CD4-positive, alpha-beta T cell (primary cell): ENCODE measurements around the gene RGS10. TPM values are rescaled to one million over a fixed set of nuclear protein-coding genes. Genes with fewer than 3 reads are reported as not detected.

Experiments used
- ATAC-seq: fragments of 200-7000 bp; cut with Tn5 transposase; one replicate; pipeline ENCODE4 v1.10.0; 2022; ENCODE audit warnings: mild to moderate bottlenecking; ENCODE audit not compliant: poor library complexity
- CTCF ChIA-PET: fragments of 350-600 bp; sonication (Branson Sonifier 250); formaldehyde crosslinking; loops from one replicate; lab custom pipeline; 2021; ENCODE audit warnings: antibody characterized with exemption, inconsistent platforms; lab: Charles Lee
- POLR2A ChIA-PET: fragments of 350-600 bp; sonication (Branson Sonifier 250); formaldehyde crosslinking; loops from one replicate; lab custom pipeline; 2021; ENCODE audit warnings: antibody characterized with exemption, inconsistent platforms; lab: Charles Lee
- DNase-seq, 14 experiments: peaks; one replicate each; pipeline ENCODE4 v3.0.0-alpha.2; 2013 to 2020; ENCODE audit warnings: mixed read lengths in 2 of 14
- H3K27ac ChIP-seq, 2 donors: one replicate each; pipeline versions ENCODE4 v1.5.1 to v1.7.0; 2013; ENCODE audit warnings: low read length in 2 of 2, low read depth in 1 of 2, mild to moderate bottlenecking in 1 of 2
- H3K27me3 ChIP-seq, 2 experiments: 1 replicate in 1 of 2; 2 replicates in 1 of 2; pipeline versions ENCODE4 v1.6.1 to v1.7.0; 2013; ENCODE audit warnings: low read length in 2 of 2, control low read depth in 1 of 2, mild to moderate bottlenecking in 1 of 2, moderate library complexity in 1 of 2; ENCODE audit not compliant: insufficient read depth in 2 of 2, control insufficient read depth in 1 of 2
- H3K36me3 ChIP-seq: one replicate; pipeline ENCODE4 v1.6.1; 2013; ENCODE audit warnings: low read length, control low read depth; ENCODE audit not compliant: insufficient read depth
- H3K4me1 ChIP-seq: one replicate; pipeline ENCODE4 v1.6.1; 2013; ENCODE audit warnings: low read length, control low read depth; ENCODE audit not compliant: insufficient read depth
- H3K4me3 ChIP-seq: one replicate; pipeline ENCODE4 v1.5.1; 2013; ENCODE audit warnings: mild to moderate bottlenecking, low read length, moderate library complexity
- H3K9me3 ChIP-seq, 2 experiments: 1 replicate in 1 of 2; 2 replicates in 1 of 2; pipeline versions ENCODE4 v1.6.1 to v1.7.0; 2013; ENCODE audit warnings: low read length in 2 of 2, mild to moderate bottlenecking in 2 of 2, control low read depth in 1 of 2, moderate library complexity in 1 of 2; ENCODE audit not compliant: control insufficient read depth in 1 of 2, insufficient read depth in 1 of 2
- H3K27ac Mint-ChIP-seq: one replicate; pipeline ENCODE4 v1.8.0; 2020; ENCODE audit warnings: mixed read lengths
- H3K27me3 Mint-ChIP-seq: one replicate; pipeline ENCODE4 v1.8.0; 2021; ENCODE audit warnings: mixed read lengths
- H3K36me3 Mint-ChIP-seq: one replicate; pipeline ENCODE4 v1.8.0; 2021; ENCODE audit warnings: low read depth, mixed read lengths
- H3K4me1 Mint-ChIP-seq: one replicate; pipeline ENCODE4 v1.8.0; 2021; ENCODE audit warnings: low read depth, mixed read lengths
- H3K4me3 Mint-ChIP-seq: one replicate; pipeline ENCODE4 v1.8.0; 2020; ENCODE audit warnings: mild to moderate bottlenecking, mixed read lengths
- H3K9me3 Mint-ChIP-seq: one replicate; pipeline ENCODE4 v1.8.0; 2020; ENCODE audit warnings: mixed read lengths
- intact Hi-C, 2 experiments: fragments of 100-400 bp; cut with DNase I in 1 of 2; cut with micrococcal nuclease in 1 of 2; formaldehyde crosslinking; loops; one replicate each; pipeline versions ENCODE4 v1.15.1 to v1.9.0; 2023 to 2025; cut with DNase I, micrococcal nuclease
- total RNA-seq, 174 experiments: library from RNA in 2 of 174; stranded (reverse) in 2 of 174; gene quantifications; one replicate each; pipeline ENCODE4 v1.2.3 and lab custom pipeline; 2021 to 2026
- TF ChIP-seq, protein P1 (sequence below): fragments of 200-600 bp; IDR thresholded peaks from one replicate; pipeline ENCODE4 v1.8.0; 2022; ENCODE audit warnings: antibody characterized with exemption, mild to moderate bottlenecking

RGS10 gene
- total RNA-seq, 2 experiments from 2014 or later: 132 to 134 TPM

DNA sequence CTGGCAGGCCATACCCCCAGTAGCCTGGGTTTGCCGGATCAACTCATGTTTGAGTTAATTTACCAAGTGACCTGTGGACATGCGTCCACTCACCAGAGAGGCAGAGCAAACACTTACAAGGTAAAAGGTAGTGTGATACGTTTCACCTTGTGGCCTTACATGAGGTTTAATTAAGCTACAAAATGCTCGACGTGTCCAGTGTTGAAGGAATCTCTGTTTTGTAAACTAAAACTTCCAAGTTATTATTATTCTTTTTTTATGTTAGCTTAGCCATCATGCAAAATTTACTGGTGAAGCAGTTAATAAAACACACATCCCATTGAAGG lies 42.9 kb downstream of the RGS10 start:
- H3K27me3 Mint-ChIP-seq: no peaks in the 10 kb centered on the region
- H3K4me3 Mint-ChIP-seq: peak overlapping the region; percentile 68
- TF ChIP-seq, protein P1, sequence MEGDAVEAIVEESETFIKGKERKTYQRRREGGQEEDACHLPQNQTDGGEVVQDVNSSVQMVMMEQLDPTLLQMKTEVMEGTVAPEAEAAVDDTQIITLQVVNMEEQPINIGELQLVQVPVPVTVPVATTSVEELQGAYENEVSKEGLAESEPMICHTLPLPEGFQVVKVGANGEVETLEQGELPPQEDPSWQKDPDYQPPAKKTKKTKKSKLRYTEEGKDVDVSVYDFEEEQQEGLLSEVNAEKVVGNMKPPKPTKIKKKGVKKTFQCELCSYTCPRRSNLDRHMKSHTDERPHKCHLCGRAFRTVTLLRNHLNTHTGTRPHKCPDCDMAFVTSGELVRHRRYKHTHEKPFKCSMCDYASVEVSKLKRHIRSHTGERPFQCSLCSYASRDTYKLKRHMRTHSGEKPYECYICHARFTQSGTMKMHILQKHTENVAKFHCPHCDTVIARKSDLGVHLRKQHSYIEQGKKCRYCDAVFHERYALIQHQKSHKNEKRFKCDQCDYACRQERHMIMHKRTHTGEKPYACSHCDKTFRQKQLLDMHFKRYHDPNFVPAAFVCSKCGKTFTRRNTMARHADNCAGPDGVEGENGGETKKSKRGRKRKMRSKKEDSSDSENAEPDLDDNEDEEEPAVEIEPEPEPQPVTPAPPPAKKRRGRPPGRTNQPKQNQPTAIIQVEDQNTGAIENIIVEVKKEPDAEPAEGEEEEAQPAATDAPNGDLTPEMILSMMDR: no peak
- Histone ChIP-seq H3K4me3 (no peak overlapping the region), H3K9me3 (no peaks in the 10 kb centered on the region), H3K27ac (peak overlapping the region; percentile 61 to 95), H3K36me3 (peaks cover 20% of the 10 kb centered on the region), H3K4me1 (peaks cover 87% of the 10 kb centered on the region), H3K27me3 (no peaks in the 10 kb centered on the region)
- intact Hi-C loops: loop anchor here (5.0 to 10.0 kb wide), 3 partner anchors 43 to 155 kb away; partner anchors contain the start of genes BAG3 (in 1 of the 2), RGS10 (in 1 of the 2) and TIAL1 (in 1 of the 2)
- ATAC-seq: no peak
- no peak for DNase-seq
- POLR2A ChIA-PET: interaction anchor here (0.6 to 5.9 kb wide), 10 partner anchors 9 to 320 kb away, joined by 3 to 74 read pairs (median 6); partner anchors contain the start of gene RGS10
- H3K9me3 Mint-ChIP-seq: no peaks in the 10 kb centered on the region
- H3K4me1 Mint-ChIP-seq: peaks cover 93% of the 10 kb centered on the region
- CTCF ChIA-PET: interaction anchor here (1.0 to 2.5 kb wide), 7 partner anchors 9 to 300 kb away, joined by 3 to 12 read pairs (median 4); partner anchors contain the start of genes GRK5 and RGS10
- H3K27ac Mint-ChIP-seq: peak overlapping the region; percentile 99
- peaks cover 61% of the 10 kb centered on the region for H3K36me3 Mint-ChIP-seq

DNA sequence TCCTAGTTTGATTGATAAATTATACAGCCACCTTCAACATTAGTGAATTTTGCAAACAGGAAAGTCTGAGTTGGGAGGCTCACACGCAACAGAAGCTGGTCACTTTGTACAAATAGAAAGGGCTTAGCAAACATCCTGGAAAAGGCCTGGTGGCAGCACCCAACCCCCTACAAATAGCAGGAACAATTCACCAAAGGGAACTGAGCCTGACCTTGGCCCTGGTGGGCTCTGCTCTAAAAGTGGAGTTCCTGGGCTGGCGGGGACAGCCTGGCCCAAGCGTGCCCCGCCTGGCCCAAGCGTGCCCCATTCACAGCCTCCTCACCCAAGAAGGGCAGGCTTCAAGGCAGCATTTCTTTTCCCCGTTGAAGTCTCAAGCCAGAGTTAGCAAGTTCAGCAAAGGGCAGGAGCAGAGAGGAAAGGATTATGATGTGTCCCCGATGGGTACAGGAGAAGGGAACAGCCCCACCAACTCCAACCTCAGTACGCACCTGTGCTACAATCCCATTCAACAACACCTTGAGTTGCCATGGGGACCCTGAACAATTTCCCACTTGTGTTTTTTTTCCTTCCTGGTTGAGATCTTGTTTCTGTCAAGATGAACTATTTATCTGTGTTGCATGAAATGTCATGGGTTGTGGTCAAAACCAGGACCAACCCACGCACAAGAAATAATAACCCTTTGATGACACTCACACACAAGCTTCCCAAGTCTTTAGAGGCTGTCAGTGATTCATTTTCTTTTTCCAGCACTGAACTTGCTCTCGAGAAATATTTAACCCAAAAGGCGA lies 43.4 kb downstream of the RGS10 start:
- peaks cover 93% of the 10 kb centered on the region for H3K4me1 Mint-ChIP-seq
- Histone ChIP-seq H3K27me3 (no peaks in the 10 kb centered on the region), H3K4me1 (peaks cover 87% of the 10 kb centered on the region), H3K9me3 (no peaks in the 10 kb centered on the region), H3K36me3 (peaks cover 17% of the 10 kb centered on the region), H3K27ac (peak overlapping the region; percentile 61 to 95), H3K4me3 (no peak overlapping the region)
- peaks cover 55% of the 10 kb centered on the region for H3K36me3 Mint-ChIP-seq
- no peaks in the 10 kb centered on the region for H3K27me3 Mint-ChIP-seq
- ATAC-seq (no peak), DNase-seq (peak in 3 of 14 experiments; percentile 20 to 62 (median 56))
- ChIA-PET POLR2A (interaction anchor here (0.6 to 5.9 kb wide), 5 partner anchors 9 to 43 kb away, joined by 7 to 74 read pairs (median 9); partner anchors contain the start of gene RGS10), CTCF (interaction anchor here (1.0 to 2.5 kb wide), 4 partner anchors 9 to 44 kb away, joined by 3 to 12 read pairs (median 4); partner anchors contain the start of gene RGS10)
- peak overlapping the region; percentile 68 for H3K4me3 Mint-ChIP-seq
- TF ChIP-seq, protein P1: no peak
- peak overlapping the region; percentile 99 for H3K27ac Mint-ChIP-seq
- H3K9me3 Mint-ChIP-seq: no peaks in the 10 kb centered on the region
- intact Hi-C loops: no loop called here

DNA sequence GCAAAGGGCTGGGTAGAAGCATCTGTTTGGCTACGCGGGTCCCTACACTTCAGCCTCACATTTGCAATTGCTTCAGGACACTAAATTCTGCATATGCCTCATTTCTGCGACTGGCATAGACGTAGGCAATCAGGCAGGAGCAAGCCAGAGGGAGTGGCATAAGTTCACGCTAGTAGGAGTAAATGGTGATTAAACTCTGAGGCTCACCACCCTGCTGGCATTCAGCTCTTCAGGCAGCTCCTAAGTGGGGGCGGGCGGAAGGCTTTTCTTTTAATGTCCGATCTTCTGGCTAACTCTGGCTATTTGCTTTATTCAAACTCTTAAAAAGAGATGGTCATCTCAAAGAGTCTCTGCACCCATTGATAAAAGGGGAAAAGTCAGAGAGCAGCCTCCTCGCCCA lies 45.3 kb downstream of the RGS10 start:
- ATAC-seq (no peak), DNase-seq (no peak)
- Mint-ChIP-seq H3K36me3 (peaks cover 37% of the 10 kb centered on the region), H3K27ac (peak overlapping the region; percentile 99), H3K4me3 (no peak overlapping the region), H3K27me3 (no peaks in the 10 kb centered on the region), H3K9me3 (no peaks in the 10 kb centered on the region), H3K4me1 (peaks cover 88% of the 10 kb centered on the region)
- TF ChIP-seq, protein P1: no peak
- no peaks in the 10 kb centered on the region for H3K9me3 ChIP-seq
- ChIA-PET POLR2A (interaction anchor here (1.8 kb wide), 1 partner anchor 46 kb away, joined by 7 read pairs; the partner anchor contains the start of gene RGS10), CTCF (no interaction called here)
- H3K27ac ChIP-seq: peak overlapping the region in 1 of 2 donors; percentile 21
- H3K36me3 ChIP-seq: peaks cover 17% of the 10 kb centered on the region
- H3K27me3 ChIP-seq: no peaks in the 10 kb centered on the region
- H3K4me1 ChIP-seq: peaks cover 86% of the 10 kb centered on the region
- no peak overlapping the region for H3K4me3 ChIP-seq
- intact Hi-C loops: no loop called here
